Keratinocyte (primary cell): ENCODE data around the gene POLR2L. TPM values are rescaled to one million over a fixed set of nuclear protein-coding genes. Genes with fewer than 3 reads are reported as not detected.

Experiments
- DNase-seq: peaks from one replicate; pipeline ENCODE4 v3.0.0-alpha.2; 2011; ENCODE audit warnings: low read depth, missing footprints, low spot score
- FAIRE-seq: peaks from 2 replicates; lab custom pipeline; 2011; peaks lifted over from hg19 to GRCh38; lab: Jason Lieb, UNC
- H2AFZ ChIP-seq: 2 replicates; pipeline ENCODE4 v1.6.0; 2012; ENCODE audit warnings: low read length, control low read depth, inconsistent platforms; ENCODE audit not compliant: control insufficient read depth
- H3K27ac ChIP-seq: 2 replicates; pipeline ENCODE4 v1.5.1; 2011; ENCODE audit warnings: low read length; ENCODE audit not compliant: control insufficient read depth, insufficient read depth
- H3K27me3 ChIP-seq: 3 replicates; pipeline ENCODE4 v1.6.0; 2011; ENCODE audit warnings: low read length; ENCODE audit not compliant: control insufficient read depth, insufficient read depth; ENCODE audit errors: extremely low read depth
- H3K36me3 ChIP-seq, 2 experiments: 2 replicates in 1 of 2; 3 replicates in 1 of 2; pipeline ENCODE4 v1.5.1; 2011; ENCODE audit warnings: low read length in 2 of 2, mild to moderate bottlenecking in 1 of 2; ENCODE audit not compliant: control insufficient read depth in 2 of 2, insufficient read depth in 2 of 2; ENCODE audit errors: extremely low read depth in 1 of 2
- H3K4me1 ChIP-seq: 3 replicates; pipeline ENCODE4 v1.5.1; 2011; ENCODE audit warnings: low read length; ENCODE audit not compliant: control insufficient read depth, insufficient read depth; ENCODE audit errors: extremely low read depth
- H3K4me2 ChIP-seq: 3 replicates; pipeline ENCODE4 v1.6.0; 2011; ENCODE audit warnings: low read depth, low read length; ENCODE audit not compliant: control insufficient read depth, insufficient read depth; ENCODE audit errors: extremely low read depth
- H3K4me3 ChIP-seq, 3 experiments: fragments of 200-600 bp in 1 of 3; sonication (generic) in 1 of 3; 2 replicates in 2 of 3; 3 replicates in 1 of 3; pipeline ENCODE4 v1.5.1; 2011 to 2016; ENCODE audit warnings: low read length in 3 of 3, mild to moderate bottlenecking in 3 of 3, control low read depth in 2 of 3, inconsistent platforms in 1 of 3, low read depth in 1 of 3, mixed read lengths in 1 of 3, mixed run types in 1 of 3, moderate library complexity in 1 of 3; ENCODE audit not compliant: control insufficient read depth in 2 of 3, insufficient read depth in 2 of 3; ENCODE audit errors: extremely low read depth in 1 of 3
- H3K79me2 ChIP-seq: 2 replicates; pipeline ENCODE4 v1.6.0; 2012; ENCODE audit warnings: low read length; ENCODE audit not compliant: control insufficient read depth, insufficient read depth
- H3K9ac ChIP-seq: 3 replicates; pipeline ENCODE4 v1.6.0; 2011; ENCODE audit warnings: low read length; ENCODE audit not compliant: control insufficient read depth, insufficient read depth; ENCODE audit errors: extremely low read depth
- H3K9me1 ChIP-seq: 3 replicates; pipeline ENCODE4 v1.6.0; 2011; ENCODE audit warnings: low read length; ENCODE audit not compliant: control insufficient read depth, insufficient read depth; ENCODE audit errors: extremely low read depth
- H3K9me3 ChIP-seq: 2 replicates; pipeline ENCODE4 v1.5.1; 2012; ENCODE audit warnings: low read depth, low read length; ENCODE audit not compliant: control insufficient read depth
- H4K20me1 ChIP-seq: 3 replicates; pipeline ENCODE4 v1.6.0; 2011; ENCODE audit warnings: low read length; ENCODE audit not compliant: control insufficient read depth, insufficient read depth; ENCODE audit errors: extremely low read depth
- CTCF ChIP-seq, 3 experiments: IDR thresholded peaks in 1 of 3; conservative IDR thresholded peaks in 1 of 3; optimal IDR thresholded peaks in 1 of 3; 2 replicates in 2 of 3; 3 replicates in 1 of 3; pipeline versions ENCODE3 to v1.5.1; 2011; ENCODE audit warnings: low read length in 3 of 3, mild to moderate bottlenecking in 3 of 3, moderate library complexity in 2 of 3, control low read depth in 1 of 3, inconsistent platforms in 1 of 3; ENCODE audit not compliant: insufficient read depth in 2 of 3; ENCODE audit errors: extremely low read depth in 1 of 3
- EZH2 ChIP-seq: IDR thresholded peaks from one replicate; pipeline ENCODE4 v1.6.1; 2012; ENCODE audit warnings: inconsistent platforms, mild to moderate bottlenecking, low read length, moderate library complexity
- dilution Hi-C: fragments of 300-500 bp; cut with MboI; formaldehyde crosslinking; loops from one replicate; pipeline ENCODE4 v1.7.0; 2020; ENCODE audit warnings: low sequenced_read_pairs; ENCODE audit not compliant: extremely low pct_ligation_motif_present
- polyA plus RNA-seq, 5 experiments: library from polyadenylated mRNA; depleted of rRNA in 3 of 5; stranded (reverse) in 3 of 5; stranded (forward) in 1 of 5; unstranded in 1 of 5; fragments of >200 nt; gene quantifications; 1 replicate in 1 of 5; 2 replicates in 3 of 5; 3 replicates in 1 of 5; pipeline versions ENCODE4 v1.2.1 to v1.2.3, GENCODE V29; 2011 to 2012; ENCODE audit warnings: missing spikeins in 2 of 5, low read depth in 1 of 5, low replicate concordance in 1 of 5

Gene POLR2L
- polyA plus RNA-seq, 1 donor (not counting 4 experiments of a cell fraction or from before 2014, with no cell fraction given) = 145 TPM

GRCh38 chr11:834371-835316 is 7.7 kb downstream of the POLR2L start:
- H3K4me2 ChIP-seq = peak overlapping the region; percentile 98
- TF ChIP-seq CTCF (optimal IDR thresholded peaks at IDR 0.05 in 1 of 3, IDR thresholded peaks at IDR 0.05 in 1 of 3, conservative IDR thresholded peaks at IDR 0.05 in 1 of 3; ENCODE audit: extremely low read depth in 1 of 3, insufficient read depth in 2 of 3, low read length in 3 of 3) (no peak), EZH2 (no peak)
- peaks cover 16% of the 10 kb centered on the region for H3K27me3 ChIP-seq
- dilution Hi-C loops = no loop called here
- peak overlapping the region; percentile 95 for H3K9ac ChIP-seq
- no peaks in the 10 kb centered on the region for H3K9me3 ChIP-seq
- peaks cover 12 to 25% of the 10 kb centered on the region in 2 experiments for H3K36me3 ChIP-seq
- H3K4me1 ChIP-seq = peaks cover 42% of the 10 kb centered on the region
- H4K20me1 ChIP-seq = peaks cover 6% of the 10 kb centered on the region
- DNase-seq (peak; percentile 83), FAIRE-seq (peak; percentile 74)
- H2AFZ ChIP-seq = no peak overlapping the region
- H3K9me1 ChIP-seq = peaks cover 3% of the 10 kb centered on the region
- H3K27ac ChIP-seq = peak overlapping the region; percentile 94
- peaks cover 48% of the 10 kb centered on the region for H3K79me2 ChIP-seq
- peak overlapping the region; percentile 73 to 84 (median 78) for H3K4me3 ChIP-seq

GRCh38 chr11:833849-834311 is 8.4 kb downstream of the POLR2L start:
- peak overlapping the region; percentile 94 for H3K27ac ChIP-seq
- dilution Hi-C loops = no loop called here
- peaks cover 44% of the 10 kb centered on the region for H3K79me2 ChIP-seq
- no peak for FAIRE-seq
- peaks cover 2% of the 10 kb centered on the region for H3K9me1 ChIP-seq
- H3K27me3 ChIP-seq = peaks cover 23% of the 10 kb centered on the region
- peak overlapping the region; percentile 98 for H3K4me2 ChIP-seq
- no peak for DNase-seq
- TF ChIP-seq CTCF (optimal IDR thresholded peaks at IDR 0.05 in 1 of 3, IDR thresholded peaks at IDR 0.05 in 1 of 3, conservative IDR thresholded peaks at IDR 0.05 in 1 of 3; ENCODE audit: extremely low read depth in 1 of 3, insufficient read depth in 2 of 3, low read length in 3 of 3) = no peak
- TF ChIP-seq EZH2 = no peak
- no peak overlapping the region for H2AFZ ChIP-seq
- H4K20me1 ChIP-seq = peaks cover 2% of the 10 kb centered on the region
- H3K36me3 ChIP-seq = peaks cover 12 to 20% of the 10 kb centered on the region in 2 experiments
- peaks cover 44% of the 10 kb centered on the region for H3K4me1 ChIP-seq
- H3K9ac ChIP-seq = peak overlapping the region; percentile 95
- H3K4me3 ChIP-seq = peak overlapping the region; percentile 78 to 86 (median 84)
- no peaks in the 10 kb centered on the region for H3K9me3 ChIP-seq
